Endothelial cell of umbilical vein (primary cell): Measurements from ENCODE around the gene NXPE1. TPM values are rescaled to one million over a fixed set of nuclear protein-coding genes. Genes with fewer than 3 reads are reported as not detected.

Source experiments
- BruUV-seq: library from RNA; stranded (reverse); fragments of 400-500 nt; replicated peaks from 2 replicates; lab custom pipeline; 2021; lab: Mats Ljungman, UMichigan
- CTCF ChIA-PET: fragments of 300-600, 350-600 bp; sonication (Branson Sonifier 250); formaldehyde crosslinking; loops from one replicate; lab custom pipeline; 2021; ENCODE audit warnings: antibody characterized with exemption, inconsistent platforms; lab: Charles Lee
- POLR2A ChIA-PET: fragments of 300-600, 350-600 bp; sonication (Branson Sonifier 250); formaldehyde crosslinking; loops from one replicate; lab custom pipeline; 2021; ENCODE audit warnings: antibody characterized with exemption, inconsistent platforms; lab: Charles Lee
- DNase-seq: peaks from one replicate; pipeline ENCODE4 v3.0.0-alpha.2; 2011; ENCODE audit warnings: low read depth, low spot score
- FAIRE-seq: peaks from 2 replicates; lab custom pipeline; 2011; peaks lifted over from hg19 to GRCh38; lab: Jason Lieb, UNC
- H2AFZ ChIP-seq: 2 replicates; pipeline ENCODE4 v1.6.0; 2012; ENCODE audit warnings: low read depth, low read length, control low read depth, inconsistent platforms
- H3K27ac ChIP-seq: 2 replicates; pipeline ENCODE4 v1.5.1; 2011; ENCODE audit warnings: low read depth, mild to moderate bottlenecking, control low read depth, low read length, moderate library complexity; ENCODE audit not compliant: insufficient read depth
- H3K27me3 ChIP-seq, 2 experiments: 2 replicates each; pipeline versions ENCODE4 v1.6.0 to v1.6.1; 2011; ENCODE audit warnings: low read length in 2 of 2, mixed read lengths in 1 of 2; ENCODE audit not compliant: control insufficient read depth in 2 of 2, insufficient read depth in 2 of 2
- H3K36me3 ChIP-seq, 2 experiments: 2 replicates in 1 of 2; 3 replicates in 1 of 2; pipeline ENCODE4 v1.5.1; 2011; ENCODE audit warnings: low read length in 2 of 2, mild to moderate bottlenecking in 1 of 2, moderate library complexity in 1 of 2; ENCODE audit not compliant: control insufficient read depth in 2 of 2, insufficient read depth in 2 of 2; ENCODE audit errors: extremely low read depth in 1 of 2
- H3K4me1 ChIP-seq: 3 replicates; pipeline ENCODE4 v1.5.1; 2011; ENCODE audit warnings: mild to moderate bottlenecking, low read length; ENCODE audit not compliant: control insufficient read depth, insufficient read depth; ENCODE audit errors: extremely low read depth
- H3K4me2 ChIP-seq: 2 replicates; pipeline ENCODE4 v1.6.1; 2011; ENCODE audit warnings: low read length, control low read depth, mixed read lengths; ENCODE audit not compliant: insufficient read depth
- H3K4me3 ChIP-seq, 3 experiments: fragments of 200-600 bp in 1 of 3; sonication (generic), shearing (Covaris generic) in 1 of 3; replicated peaks in 1 of 3; 2 replicates each; pipeline ENCODE4 v1.5.1; 2011 to 2016; ENCODE audit warnings: control low read depth in 3 of 3, low read length in 3 of 3, mild to moderate bottlenecking in 2 of 3, inconsistent platforms in 1 of 3, low read depth in 1 of 3, moderate library complexity in 1 of 3; ENCODE audit not compliant: insufficient read depth in 1 of 3
- H3K79me2 ChIP-seq: 2 replicates; pipeline ENCODE4 v1.6.0; 2012; ENCODE audit warnings: low read length, inconsistent platforms; ENCODE audit not compliant: control insufficient read depth, insufficient read depth
- H3K9ac ChIP-seq: replicated peaks from 2 replicates; pipeline ENCODE3; 2011; ENCODE audit warnings: low read length, control low read depth; ENCODE audit not compliant: insufficient read depth; ENCODE audit errors: extremely low read depth
- H3K9me1 ChIP-seq: replicated peaks from 3 replicates; pipeline ENCODE4 v1.6.0; 2011; ENCODE audit warnings: mild to moderate bottlenecking, low read length; ENCODE audit not compliant: control insufficient read depth, insufficient read depth; ENCODE audit errors: extremely low read depth
- H3K9me3 ChIP-seq: replicated peaks from 2 replicates; pipeline ENCODE4 v1.5.1; 2012; ENCODE audit warnings: low read length, inconsistent platforms; ENCODE audit not compliant: control insufficient read depth, insufficient read depth
- H4K20me1 ChIP-seq: replicated peaks from 2 replicates; pipeline ENCODE3; 2011; ENCODE audit warnings: mild to moderate bottlenecking, low read length; ENCODE audit not compliant: control insufficient read depth, insufficient read depth; ENCODE audit errors: extremely low read depth
- CTCF ChIP-seq, 2 donors: IDR thresholded peaks; 1 replicate in 1 of 2; 2 replicates in 1 of 2; pipeline ENCODE4 v1.5.1; 2011; ENCODE audit warnings: low read length in 2 of 2, mild to moderate bottlenecking in 2 of 2, moderate library complexity in 2 of 2, control low read depth in 1 of 2, inconsistent platforms in 1 of 2, low read depth in 1 of 2; ENCODE audit not compliant: insufficient read depth in 1 of 2; ENCODE audit errors: extremely low read depth in 1 of 2
- EZH2 ChIP-seq: IDR thresholded peaks from 2 replicates; pipeline ENCODE4 v1.6.1; 2012; ENCODE audit warnings: borderline replicate concordance, low read depth, mild to moderate bottlenecking, moderate library complexity, low read length, inconsistent platforms; ENCODE audit not compliant: severe bottlenecking
- FOS ChIP-seq: IDR thresholded peaks from 2 replicates; pipeline ENCODE4 v1.6.1; 2011; ENCODE audit warnings: mild to moderate bottlenecking, low read length, moderate library complexity, borderline replicate concordance; ENCODE audit not compliant: insufficient read depth
- GATA2 ChIP-seq: IDR thresholded peaks from 2 replicates; pipeline ENCODE4 v1.7.0; 2011; ENCODE audit warnings: low read depth, mild to moderate bottlenecking, moderate library complexity, mixed read lengths, low read length; ENCODE audit not compliant: insufficient read length, insufficient read depth
- JUN ChIP-seq: IDR thresholded peaks from 2 replicates; pipeline ENCODE4 v1.6.1; 2011; ENCODE audit warnings: borderline replicate concordance, low read depth; ENCODE audit not compliant: insufficient read length, insufficient read depth
- MAX ChIP-seq: IDR thresholded peaks from 2 replicates; pipeline ENCODE4 v1.6.1; 2011; ENCODE audit not compliant: insufficient read depth, insufficient read length
- MYC ChIP-seq: IDR thresholded peaks from one replicate; pipeline ENCODE4 v1.6.1; 2011; ENCODE audit warnings: mild to moderate bottlenecking, low read depth, low read length
- POLR2A ChIP-seq: IDR thresholded peaks from 2 replicates; pipeline ENCODE4 v1.6.1; 2012; ENCODE audit warnings: low read depth, mild to moderate bottlenecking, control low read depth, low read length
- POLR2AphosphoS5 ChIP-seq: IDR thresholded peaks from 2 replicates; pipeline ENCODE4 v1.6.1; 2012; ENCODE audit warnings: low read depth, mild to moderate bottlenecking, control low read depth, low read length, moderate library complexity; ENCODE audit not compliant: insufficient read depth
- dilution Hi-C: fragments of 300-500 bp; cut with MboI; formaldehyde crosslinking; loops from one replicate; pipeline ENCODE4 v1.15.0; 2019; ENCODE audit warnings: low sequenced_read_pairs; ENCODE audit not compliant: extremely low pct_ligation_motif_present
- intact Hi-C: fragments of 100-400 bp; cut with micrococcal nuclease; formaldehyde crosslinking; loops from one replicate; pipeline ENCODE4 v1.10.0; 2022
- polyA plus RNA-seq, 4 experiments: library from polyadenylated mRNA; depleted of rRNA in 3 of 4; stranded (reverse) in 3 of 4; unstranded in 1 of 4; fragments of >200 nt; gene quantifications; 2 replicates each; pipeline versions ENCODE4 v1.2.1 to v1.2.3, GENCODE V29; 2011 to 2012; ENCODE audit warnings: missing spikeins in 1 of 4
- total RNA-seq: library from RNA; stranded (reverse); gene quantifications from 2 replicates; pipeline ENCODE4 v1.2.3, GENCODE V29; 2021

The NXPE1 gene
- total and polyA plus RNA-seq, 2 donors (not counting 3 experiments of a cell fraction or from before 2014, with no cell fraction given): not detected

- FAIRE-seq (no peak), DNase-seq (no peak)
- no peaks in the 10 kb centered on the region for H3K9me3 ChIP-seq
- intact Hi-C loops (no loop called here), dilution Hi-C loops (no loop called here)
- no TSS peak for BruUV-seq
- H3K27me3 ChIP-seq: peaks cover 0 to 6% of the 10 kb centered on the region in 2 experiments
- H3K4me2 ChIP-seq: no peak overlapping the region
- POLR2A ChIA-PET: no interaction called here
- no peaks in the 10 kb centered on the region for H4K20me1 ChIP-seq
- no peaks in the 10 kb centered on the region for H3K79me2 ChIP-seq
- no peak overlapping the region for H3K9ac ChIP-seq
- H2AFZ ChIP-seq: no peak overlapping the region
- no peaks in the 10 kb centered on the region for H3K9me1 ChIP-seq
- H3K4me1 ChIP-seq: no peaks in the 10 kb centered on the region
- H3K4me3 ChIP-seq: no peak overlapping the region
- no peak for TF ChIP-seq FOS
- TF ChIP-seq MYC: no peak
- TF ChIP-seq JUN: no peak
- no peak for TF ChIP-seq POLR2AphosphoS5
- no peak overlapping the region for H3K27ac ChIP-seq
- CTCF ChIA-PET: no interaction called here
- H3K36me3 ChIP-seq: no peaks in the 10 kb centered on the region
Measured at GRCh38 chr11:114598461-114598860, 38.8 kb upstream of the NXPE1 start.

- DNase-seq: no peak
- Histone ChIP-seq H3K9ac (no peak overlapping the region), H3K9me3 (no peaks in the 10 kb centered on the region), H3K4me3 (no peak overlapping the region), H3K27ac (no peak overlapping the region), H3K4me1 (no peaks in the 10 kb centered on the region), H3K36me3 (no peaks in the 10 kb centered on the region), H3K4me2 (no peak overlapping the region), H3K27me3 (peaks cover 0 to 6% of the 10 kb centered on the region in 2 experiments), H3K79me2 (no peaks in the 10 kb centered on the region), H3K9me1 (no peaks in the 10 kb centered on the region), H4K20me1 (no peaks in the 10 kb centered on the region), H2AFZ (no peak overlapping the region)
- CTCF ChIA-PET: no interaction called here
- intact Hi-C loops: no loop called here
- dilution Hi-C loops: no loop called here
- FAIRE-seq: no peak
- no peak for TF ChIP-seq GATA2
- TF ChIP-seq POLR2AphosphoS5: no peak
- TF ChIP-seq MYC: no peak
- no peak for TF ChIP-seq JUN
- no peak for TF ChIP-seq FOS
- TF ChIP-seq CTCF (IDR thresholded peaks at IDR 0.05; ENCODE audit: extremely low read depth in 1 of 2, insufficient read depth in 1 of 2, low read depth in 1 of 2, low read length in 2 of 2): no peak
- TF ChIP-seq POLR2A: no peak
- TF ChIP-seq EZH2: no peak
- TF ChIP-seq MAX: no peak
- no TSS peak for BruUV-seq
- POLR2A ChIA-PET: no interaction called here
Measured at GRCh38 chr11:114596175-114596919, 36.7 kb upstream of the NXPE1 start.
